Urinary bladder (tissue), 4 donors: ENCODE results near the gene CACNG4. TPM values are rescaled to one million over a fixed set of nuclear protein-coding genes. Genes with fewer than 3 reads are reported as not detected.

Experiments
- DNase-seq: peaks from one replicate; pipeline ENCODE4 v3.0.0-alpha.2; 2015; ENCODE audit errors: extremely low spot score
- H3K27ac ChIP-seq: one replicate; pipeline ENCODE4 v1.5.1; 2013; ENCODE audit warnings: low read depth, mild to moderate bottlenecking, moderate library complexity
- H3K36me3 ChIP-seq: one replicate; pipeline ENCODE4 v1.6.1; 2013; ENCODE audit warnings: mild to moderate bottlenecking, moderate library complexity; ENCODE audit not compliant: insufficient read depth
- H3K4me1 ChIP-seq: one replicate; pipeline ENCODE4 v1.6.1; 2013; ENCODE audit warnings: mild to moderate bottlenecking, moderate library complexity; ENCODE audit not compliant: insufficient read depth
- H3K4me3 ChIP-seq: one replicate; pipeline ENCODE4 v1.5.1; 2013; ENCODE audit warnings: low read depth, low read length
- WGBS: extraction: QIAGEN DNeasy Blood & Tissue Kit; methylation state at CpG from one replicate; pipeline ENCODE4 v1.1.7; 2013; 5-methylcytosine and 5-hydroxymethylcytosine counted together
- polyA plus RNA-seq: library from polyadenylated mRNA; stranded (reverse); fragments of 200-250 nt; gene quantifications from one replicate; pipeline ENCODE4 v1.2.3, GENCODE V29; 2013
- total RNA-seq: library from RNA; depleted of rRNA; stranded (reverse); fragments of >200 nt; gene quantifications from one replicate; pipeline ENCODE4 v1.2.3, GENCODE V29; 2014
- donor health status: healthy with polysubstance abuse.
- donor health status: healthy.

The CACNG4 gene
- total and polyA plus RNA-seq, 2 donors = 0.20 to 4.0 TPM

- 89% methylated on average over 2 of the region's 2 CpGs for WGBS
- no peak for DNase-seq
- Histone ChIP-seq H3K27ac (no peak overlapping the region), H3K4me1 (no peaks in the 10 kb centered on the region), H3K4me3 (no peak overlapping the region), H3K36me3 (no peaks in the 10 kb centered on the region)
Observed at GRCh38 chr17:66935717-66936116, 28.8 kb upstream of the CACNG4 start.

- Histone ChIP-seq H3K4me3 (no peak overlapping the region), H3K27ac (no peak overlapping the region), H3K4me1 (no peaks in the 10 kb centered on the region), H3K36me3 (no peaks in the 10 kb centered on the region)
- no peak for DNase-seq
- 70% methylated on average over 10 of the region's 10 CpGs for WGBS
Observed at GRCh38 chr17:66938656-66939055, 25.9 kb upstream of the CACNG4 start.

GRCh38 chr17:66939461-66940114 lies 24.9 kb upstream of the CACNG4 start:
- Histone ChIP-seq H3K36me3 (no peaks in the 10 kb centered on the region), H3K27ac (no peak overlapping the region), H3K4me1 (no peaks in the 10 kb centered on the region), H3K4me3 (no peak overlapping the region)
- no peak for DNase-seq
- WGBS = 79% methylated on average over 12 of the region's 12 CpGs

GRCh38 chr17:66941249-66941648 lies 23.3 kb upstream of the CACNG4 start:
- Histone ChIP-seq H3K27ac (no peak overlapping the region), H3K4me1 (no peaks in the 10 kb centered on the region), H3K36me3 (no peaks in the 10 kb centered on the region), H3K4me3 (no peak overlapping the region)
- no peak for DNase-seq
- 87% methylated on average over 3 of the region's 3 CpGs for WGBS

- DNase-seq = no peak
- H3K4me1 ChIP-seq = no peaks in the 10 kb centered on the region
- no peak overlapping the region for H3K4me3 ChIP-seq
- H3K27ac ChIP-seq = no peak overlapping the region
- 62% methylated on average over 8 of the region's 8 CpGs for WGBS
- no peaks in the 10 kb centered on the region for H3K36me3 ChIP-seq
Observed at GRCh38 chr17:66941773-66942450, 22.6 kb upstream of the CACNG4 start.

- Histone ChIP-seq H3K36me3 (no peaks in the 10 kb centered on the region), H3K4me1 (no peaks in the 10 kb centered on the region), H3K4me3 (no peak overlapping the region), H3K27ac (no peak overlapping the region)
- no peak for DNase-seq
- 75% methylated on average over 8 of the region's 8 CpGs for WGBS
Observed at GRCh38 chr17:66942451-66943264, 21.8 kb upstream of the CACNG4 start.

GRCh38 chr17:66943484-66943883 lies 21.0 kb upstream of the CACNG4 start:
- no peak overlapping the region for H3K4me3 ChIP-seq
- H3K36me3 ChIP-seq = no peaks in the 10 kb centered on the region
- no peak overlapping the region for H3K27ac ChIP-seq
- no peaks in the 10 kb centered on the region for H3K4me1 ChIP-seq
- no peak for DNase-seq
- 74% methylated on average over 6 of the region's 6 CpGs for WGBS

- WGBS = 28% methylated on average over 15 of the region's 15 CpGs
- Histone ChIP-seq H3K36me3 (no peaks in the 10 kb centered on the region), H3K27ac (no peak overlapping the region), H3K4me3 (no peak overlapping the region), H3K4me1 (no peaks in the 10 kb centered on the region)
- DNase-seq = no peak
Observed at GRCh38 chr17:66944351-66945146, 20.0 kb upstream of the CACNG4 start.

GRCh38 chr17:66945147-66945835 lies 19.2 kb upstream of the CACNG4 start:
- DNase-seq = no peak
- Histone ChIP-seq H3K4me1 (no peaks in the 10 kb centered on the region), H3K27ac (no peak overlapping the region), H3K4me3 (no peak overlapping the region), H3K36me3 (no peaks in the 10 kb centered on the region)
- 56% methylated on average over 18 of the region's 18 CpGs for WGBS

- 87% methylated on average over 6 of the region's 6 CpGs for WGBS
- no peaks in the 10 kb centered on the region for H3K4me1 ChIP-seq
Observed at GRCh38 chr17:66946251-66946650, 18.3 kb upstream of the CACNG4 start.

GRCh38 chr17:66947311-66947710 lies 17.2 kb upstream of the CACNG4 start:
- Histone ChIP-seq H3K27ac (no peak overlapping the region), H3K36me3 (no peaks in the 10 kb centered on the region), H3K4me3 (no peak overlapping the region), H3K4me1 (no peaks in the 10 kb centered on the region)
- WGBS = 81% methylated on average over 6 of the region's 6 CpGs
- no peak for DNase-seq

More at GRCh38 chr17:66946251-66946650, 18.3 kb upstream of the CACNG4 start:
- Histone ChIP-seq H3K27ac (no peak overlapping the region), H3K36me3 (no peaks in the 10 kb centered on the region), H3K4me3 (no peak overlapping the region)
- DNase-seq = no peak

GRCh38 chr17:66948061-66948750 lies 16.3 kb upstream of the CACNG4 start:
- no peak for DNase-seq
- Histone ChIP-seq H3K4me3 (no peak overlapping the region), H3K4me1 (no peaks in the 10 kb centered on the region), H3K27ac (no peak overlapping the region), H3K36me3 (no peaks in the 10 kb centered on the region)
- 82% methylated on average over 11 of the region's 11 CpGs for WGBS
